ENCODE data around the gene CXorf49.
"Not testable (repeated sequence)": the region's sequence is repeated elsewhere in the genome, so short reads cannot be mapped to it uniquely, and the experiment has no call there.

Gene CXorf49

DNA sequence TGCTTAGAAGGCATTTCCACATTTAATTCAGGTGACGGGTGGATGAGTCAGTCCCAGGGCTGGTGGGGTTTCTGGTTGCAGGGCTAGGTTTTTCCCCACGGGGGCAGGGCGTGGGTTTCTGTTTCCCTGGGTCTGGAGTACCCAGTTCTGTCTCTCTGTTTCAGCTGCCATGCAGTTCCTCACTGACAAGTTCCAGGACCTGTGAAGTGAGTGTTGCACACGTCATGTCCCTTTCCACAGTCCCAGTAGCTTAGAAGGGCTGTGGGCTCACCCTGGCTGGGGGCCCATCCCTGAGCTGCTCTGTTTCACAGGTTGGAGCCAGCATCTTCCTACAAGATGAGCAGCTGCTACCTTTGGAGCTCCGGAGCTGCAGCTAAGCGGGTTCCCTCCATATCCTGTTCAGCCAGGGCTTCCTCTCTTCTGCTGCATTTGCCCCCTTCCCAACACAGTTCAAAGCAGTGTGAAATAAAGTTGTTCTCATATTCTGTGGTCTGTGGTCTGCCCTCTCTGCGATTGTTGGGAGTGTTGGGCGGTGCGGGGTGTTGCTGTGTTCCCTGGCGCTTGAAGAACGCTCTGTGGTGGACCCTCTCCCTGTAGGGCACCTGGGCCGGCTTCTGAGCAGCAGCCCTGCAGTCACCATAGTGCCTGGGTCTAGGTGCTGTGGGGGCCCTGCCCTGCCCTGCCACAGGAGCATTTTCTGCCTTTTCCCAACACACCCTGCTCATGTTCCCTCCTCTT, 46.9 kb downstream of the CXorf49 start:
- DNase-seq = no peak

DNA sequence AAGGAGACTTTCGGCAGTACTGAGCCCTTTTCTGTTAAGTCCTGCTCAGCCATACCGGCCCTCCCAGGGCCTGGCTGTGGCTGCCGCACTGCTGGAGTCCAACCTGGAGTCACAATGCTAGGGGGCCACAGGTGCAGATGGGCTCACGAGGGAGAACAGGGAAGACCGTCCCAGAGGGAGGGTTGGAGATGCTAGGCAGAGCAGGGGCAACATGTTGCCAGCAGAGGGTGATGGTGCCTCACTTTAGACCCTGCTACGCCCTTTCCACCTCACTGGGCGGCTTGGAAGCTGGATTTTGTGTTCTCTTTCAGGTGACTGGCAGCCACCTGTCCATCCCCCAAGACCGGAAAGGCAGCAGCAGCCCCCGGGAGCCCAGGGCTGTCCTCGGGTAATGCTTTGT, 48.1 kb downstream of the CXorf49 start:
- DNase-seq = not testable (repeated sequence)

- DNase-seq = no peak
These were observed 48.6 kb downstream of the CXorf49 start for GRCh38 chrX:71669492-71669891.

GRCh38 chrX:71668248-71668595, 49.9 kb downstream of the CXorf49 start:
- DNase-seq = no peak

DNA sequence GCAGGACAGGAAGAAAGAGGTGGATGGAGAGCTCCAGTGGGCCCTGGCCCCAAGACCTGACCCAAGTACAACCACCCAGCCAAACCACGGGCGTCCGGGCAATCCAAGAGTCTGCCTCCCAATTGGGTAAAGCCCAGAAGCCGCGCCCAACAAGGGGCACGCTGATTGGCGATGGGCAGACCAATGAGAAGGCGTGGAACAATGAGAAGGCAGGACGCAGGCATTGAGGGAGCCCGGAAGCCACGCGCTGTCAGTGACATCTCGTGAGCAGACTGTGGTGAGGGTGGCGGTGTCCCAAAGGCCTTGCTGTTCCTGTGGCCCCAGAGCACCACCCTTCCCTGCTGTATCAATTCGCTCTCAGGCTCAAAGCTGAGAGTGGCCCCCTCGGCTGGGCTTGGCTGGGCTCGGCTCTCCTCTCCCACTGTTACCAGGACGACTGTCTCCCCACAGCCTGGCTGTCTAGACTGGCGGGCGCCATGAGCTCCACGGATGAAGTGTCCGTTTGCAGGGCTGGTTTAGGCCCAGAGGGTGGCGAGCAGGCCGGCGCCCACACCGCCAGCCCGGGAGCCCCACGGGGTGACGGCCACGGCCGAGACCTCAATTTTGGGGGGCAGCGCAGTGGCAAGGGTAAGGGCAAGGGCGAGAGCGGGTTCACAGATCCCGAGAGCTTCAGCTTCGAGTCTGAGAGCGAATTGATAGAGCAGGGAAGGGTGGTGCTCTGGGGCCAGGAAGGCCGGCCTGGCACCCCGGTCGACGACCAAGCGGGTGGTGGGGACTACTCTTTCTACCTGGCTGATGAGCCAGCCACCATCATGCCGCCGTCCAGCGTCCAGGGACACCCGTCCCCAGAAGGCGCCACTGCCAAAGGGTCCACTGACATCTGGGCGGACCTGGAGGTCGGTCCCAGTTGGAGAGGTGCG, 50.5 kb downstream of the CXorf49 start, which contains the start of gene LOC101059915:
TSS of gene LOC101059915 (plus strand) at position 219 of the 920 bp plus-strand sequence.
- no peak for DNase-seq

DNA sequence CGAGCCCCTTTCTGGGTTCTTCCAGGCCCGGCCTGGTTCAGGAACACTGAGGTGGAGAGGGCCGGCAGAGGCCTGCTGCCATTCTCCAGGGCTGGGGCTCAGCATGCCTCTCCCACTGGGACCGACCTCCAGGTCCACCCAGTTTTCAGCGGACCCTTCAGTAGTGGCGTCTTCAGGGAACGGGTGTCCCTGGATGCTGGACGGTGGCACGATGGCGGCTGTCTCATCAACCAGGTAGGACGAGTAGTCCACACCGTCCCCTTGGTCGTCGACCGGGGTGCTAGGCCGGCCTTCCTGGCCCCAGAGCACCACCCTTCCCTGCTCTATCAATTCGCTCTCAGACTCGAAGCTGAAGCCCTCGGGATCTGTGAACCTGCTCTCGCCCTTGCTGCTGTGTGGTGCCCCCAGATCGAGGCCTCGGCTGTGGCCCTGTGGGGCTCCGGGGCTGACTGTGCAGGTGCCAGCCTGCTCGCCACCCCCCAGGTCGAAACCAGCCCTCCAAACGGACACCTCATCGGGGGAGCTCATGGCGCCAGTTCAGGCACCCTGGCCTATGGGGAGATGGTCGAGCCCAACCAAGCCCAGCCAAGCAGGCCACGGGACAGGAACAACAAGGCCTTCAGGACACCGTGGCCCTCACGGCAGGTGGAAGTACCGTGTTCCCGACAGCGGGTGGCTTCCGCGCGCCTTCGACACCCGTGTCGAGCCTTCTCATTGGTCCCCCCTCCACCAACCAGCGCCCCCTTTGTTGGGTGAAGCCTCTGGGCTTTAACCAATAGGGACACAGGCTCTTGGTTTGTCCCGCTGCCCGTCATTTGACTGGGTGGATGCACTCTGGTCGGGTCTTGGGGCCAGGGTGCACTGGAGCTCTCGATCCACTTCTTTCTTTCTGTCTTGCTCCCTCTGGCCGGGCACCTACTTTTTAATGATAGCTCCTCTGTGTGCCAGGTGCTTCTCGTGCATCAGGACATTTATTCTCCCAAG, 51.6 kb downstream of the CXorf49 start:
- DNase-seq = peak; percentile 13

GRCh38 chrX:71665747-71666146, 52.3 kb downstream of the CXorf49 start:
- DNase-seq = no peak

DNA sequence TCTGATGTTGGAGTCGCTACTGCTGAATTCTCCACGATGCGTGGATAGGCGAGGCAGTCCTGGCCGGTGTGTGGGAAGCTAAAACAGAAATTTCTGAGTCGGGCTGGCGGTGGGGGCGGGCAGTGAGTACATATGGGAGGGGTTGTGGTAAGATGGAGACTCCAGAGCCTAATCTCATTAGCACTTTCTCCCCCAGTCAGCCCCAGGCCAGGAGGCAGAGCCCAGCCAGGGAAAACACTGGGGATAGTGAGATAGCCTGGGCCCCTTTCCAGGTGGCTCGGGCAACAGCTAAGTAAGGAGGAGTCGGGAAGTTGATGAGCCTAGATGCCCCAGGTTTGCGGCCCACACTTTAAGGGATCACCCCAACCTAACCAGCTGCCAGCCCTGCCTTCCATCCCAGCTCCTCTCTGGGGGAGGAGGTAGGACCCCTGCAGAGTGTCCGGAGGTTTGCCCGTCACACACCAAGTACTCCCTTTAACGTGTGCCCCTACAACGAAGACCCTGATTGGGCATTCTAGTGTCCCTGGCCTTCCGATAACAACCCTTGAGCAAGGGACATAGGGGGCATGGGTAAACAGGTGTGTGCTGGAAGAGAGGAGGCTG, 53.1 kb downstream of the CXorf49 start:
- no peak for DNase-seq
